ENCODE results near the gene TBC1D10B.
"Not testable (repeated sequence)": the region's sequence is repeated elsewhere in the genome, so short reads cannot be mapped to it uniquely, and the experiment has no call there.

DNA sequence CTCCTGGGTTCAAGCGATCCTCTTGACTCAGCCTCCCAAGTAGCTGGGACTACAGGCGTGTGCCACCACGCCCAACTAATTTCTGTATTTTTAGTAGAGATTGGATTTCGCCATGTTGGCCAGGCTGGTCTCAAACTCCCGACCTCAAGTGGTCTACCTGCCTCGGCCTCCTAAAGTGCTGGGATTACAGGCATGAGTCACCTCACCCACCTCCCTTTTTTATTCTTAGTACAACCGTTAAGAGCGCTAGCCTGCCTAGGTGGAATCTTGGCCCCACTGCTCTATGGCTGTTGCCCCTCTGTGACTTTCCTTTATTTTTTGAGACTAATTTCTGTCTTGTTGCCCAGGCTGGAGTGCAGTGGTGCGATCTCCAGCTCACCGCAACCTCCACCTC lies 32.3 kb downstream of the TBC1D10B start:
- TF ChIP-seq TAF1 (IDR thresholded peaks at IDR 0.05; ENCODE audit: borderline replicate concordance, low read depth, low read length); POLR2AphosphoS5 (IDR thresholded peaks at IDR 0.05; ENCODE audit: low read depth, low read length); POLR2A (IDR thresholded peaks at IDR 0.05; ENCODE audit: low read depth, low read length): not testable (repeated sequence)

Data from GM12892 (cell line).